ENCODE measurements around the gene KLHL40.

Gene KLHL40

GRCh38 chr3:42733501-42734262 is 48.3 kb downstream of the KLHL40 start:
- no peak for DNase-seq (ENCODE audit: low read depth)
- no peak for TF ChIP-seq CTCF (conservative IDR thresholded peaks at IDR 0.05; ENCODE audit: low read length)
- H3K4me3 ChIP-seq (ENCODE audit: low read length), result no peak overlapping the region

GRCh38 chr3:42734263-42734860 is 49.0 kb downstream of the KLHL40 start:
- H3K4me3 ChIP-seq (ENCODE audit: low read length), result no peak overlapping the region
- no peak for DNase-seq (ENCODE audit: low read depth)
- no peak for TF ChIP-seq CTCF (conservative IDR thresholded peaks at IDR 0.05; ENCODE audit: low read length)

GRCh38 chr3:42735019-42735418 is 49.7 kb downstream of the KLHL40 start:
- no peak for TF ChIP-seq CTCF (conservative IDR thresholded peaks at IDR 0.05; ENCODE audit: low read length)
- no peak for DNase-seq (ENCODE audit: low read depth)
- no peak overlapping the region for H3K4me3 ChIP-seq (ENCODE audit: low read length)

GRCh38 chr3:42735615-42736014 is 50.3 kb downstream of the KLHL40 start:
- TF ChIP-seq CTCF (conservative IDR thresholded peaks at IDR 0.05; ENCODE audit: low read length), result no peak
- no peak for DNase-seq (ENCODE audit: low read depth)
- no peak overlapping the region for H3K4me3 ChIP-seq (ENCODE audit: low read length)

GRCh38 chr3:42736081-42736480 is 50.7 kb downstream of the KLHL40 start:
- DNase-seq (ENCODE audit: low read depth), result no peak
- H3K4me3 ChIP-seq (ENCODE audit: low read length), result no peak overlapping the region
- TF ChIP-seq CTCF (conservative IDR thresholded peaks at IDR 0.05; ENCODE audit: low read length), result no peak

- no peak for TF ChIP-seq CTCF (conservative IDR thresholded peaks at IDR 0.05; ENCODE audit: low read length)
- DNase-seq (ENCODE audit: low read depth), result no peak
- H3K4me3 ChIP-seq (ENCODE audit: low read length), result no peak overlapping the region
Measured at GRCh38 chr3:42736531-42736930, 51.2 kb downstream of the KLHL40 start.
